ENCODE results near the gene RAB40B. TPM values are rescaled to one million over a fixed set of nuclear protein-coding genes. Genes with fewer than 3 reads are reported as not detected.
A peak's percentile ranks its signal among the peaks of the same experiment; 100 is the strongest.

The RAB40B gene
- total and polyA plus RNA-seq, 2 of the 13 experiments (the other 11 are each of a cell fraction or from before 2014, with no cell fraction given): 6.2 to 6.5 TPM

GRCh38 chr17:82619211-82619610 lies 79.3 kb downstream of the RAB40B start (continued):
- TF ChIP-seq, protein P1, sequence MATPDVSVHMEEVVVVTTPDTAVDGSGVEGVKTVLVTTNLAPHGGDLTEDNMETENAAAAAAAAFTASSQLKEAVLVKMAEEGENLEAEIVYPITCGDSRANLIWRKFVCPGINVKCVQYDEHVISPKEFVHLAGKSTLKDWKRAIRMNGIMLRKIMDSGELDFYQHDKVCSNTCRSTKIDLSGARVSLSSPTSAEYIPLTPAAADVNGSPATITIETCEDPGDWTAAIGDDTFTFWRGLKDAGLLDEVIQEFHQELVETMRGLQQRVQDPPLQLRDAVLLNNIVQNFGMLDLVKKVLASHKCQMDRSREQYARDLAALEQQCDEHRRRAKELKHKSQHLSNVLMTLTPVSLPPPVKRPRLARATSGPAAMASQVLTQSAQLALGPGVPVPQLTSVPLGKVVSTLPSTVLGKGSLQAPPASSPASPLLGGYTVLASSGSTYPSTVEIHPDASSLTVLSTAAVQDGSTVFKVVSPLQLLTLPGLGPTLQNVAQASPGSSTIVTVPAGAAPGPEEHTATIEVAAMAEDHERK (CRISPR knock-in tag; IDR thresholded peaks at IDR 0.05; ENCODE audit: low read depth): no peak
- TF ChIP-seq ZBTB10 (CRISPR knock-in tag; IDR thresholded peaks at IDR 0.05; ENCODE audit: borderline replicate concordance) (no peak), ZNF160 (CRISPR knock-in tag; IDR thresholded peaks at IDR 0.05) (no peak)
- TF ChIP-seq, protein P2, sequence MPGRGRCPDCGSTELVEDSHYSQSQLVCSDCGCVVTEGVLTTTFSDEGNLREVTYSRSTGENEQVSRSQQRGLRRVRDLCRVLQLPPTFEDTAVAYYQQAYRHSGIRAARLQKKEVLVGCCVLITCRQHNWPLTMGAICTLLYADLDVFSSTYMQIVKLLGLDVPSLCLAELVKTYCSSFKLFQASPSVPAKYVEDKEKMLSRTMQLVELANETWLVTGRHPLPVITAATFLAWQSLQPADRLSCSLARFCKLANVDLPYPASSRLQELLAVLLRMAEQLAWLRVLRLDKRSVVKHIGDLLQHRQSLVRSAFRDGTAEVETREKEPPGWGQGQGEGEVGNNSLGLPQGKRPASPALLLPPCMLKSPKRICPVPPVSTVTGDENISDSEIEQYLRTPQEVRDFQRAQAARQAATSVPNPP (CRISPR knock-in tag; IDR thresholded peaks at IDR 0.05): no peak

DNA sequence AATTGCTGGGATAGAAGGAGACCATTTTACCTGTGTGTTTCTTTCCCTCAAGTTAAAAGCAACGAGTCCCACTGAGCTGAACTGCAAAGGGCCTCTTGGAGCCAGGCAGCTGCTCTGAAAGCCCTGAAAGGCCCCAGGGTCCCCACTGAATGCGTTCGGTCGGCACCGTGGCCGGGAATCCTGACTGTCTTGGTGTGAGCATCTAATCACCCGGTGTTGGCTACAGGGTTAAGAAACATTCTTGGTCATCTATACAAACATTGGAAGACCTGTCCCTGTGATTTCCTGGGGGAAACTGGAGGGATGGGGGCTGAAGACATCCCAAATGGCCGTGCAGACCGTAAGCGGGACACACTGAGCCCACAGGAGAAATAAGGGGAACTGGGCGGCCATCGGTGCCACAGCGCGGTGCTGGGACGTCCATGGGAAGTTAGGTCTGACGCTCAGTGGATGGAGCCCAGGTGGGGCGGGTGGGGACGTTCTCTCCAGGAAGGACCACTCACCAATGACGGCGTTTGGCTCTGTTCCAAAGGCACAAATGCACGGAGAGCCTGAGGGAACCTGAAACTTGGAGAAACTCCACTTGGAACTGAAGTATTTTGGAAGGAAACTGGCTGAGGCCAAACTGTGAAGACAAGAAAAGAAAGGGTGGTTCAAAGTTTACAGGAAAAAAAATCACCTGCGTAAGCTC lies 82.3 kb downstream of the RAB40B start:
- no peak for FAIRE-seq
- no TSS peak for BruUV-seq (replicated peaks)
- TF ChIP-seq, protein P3, sequence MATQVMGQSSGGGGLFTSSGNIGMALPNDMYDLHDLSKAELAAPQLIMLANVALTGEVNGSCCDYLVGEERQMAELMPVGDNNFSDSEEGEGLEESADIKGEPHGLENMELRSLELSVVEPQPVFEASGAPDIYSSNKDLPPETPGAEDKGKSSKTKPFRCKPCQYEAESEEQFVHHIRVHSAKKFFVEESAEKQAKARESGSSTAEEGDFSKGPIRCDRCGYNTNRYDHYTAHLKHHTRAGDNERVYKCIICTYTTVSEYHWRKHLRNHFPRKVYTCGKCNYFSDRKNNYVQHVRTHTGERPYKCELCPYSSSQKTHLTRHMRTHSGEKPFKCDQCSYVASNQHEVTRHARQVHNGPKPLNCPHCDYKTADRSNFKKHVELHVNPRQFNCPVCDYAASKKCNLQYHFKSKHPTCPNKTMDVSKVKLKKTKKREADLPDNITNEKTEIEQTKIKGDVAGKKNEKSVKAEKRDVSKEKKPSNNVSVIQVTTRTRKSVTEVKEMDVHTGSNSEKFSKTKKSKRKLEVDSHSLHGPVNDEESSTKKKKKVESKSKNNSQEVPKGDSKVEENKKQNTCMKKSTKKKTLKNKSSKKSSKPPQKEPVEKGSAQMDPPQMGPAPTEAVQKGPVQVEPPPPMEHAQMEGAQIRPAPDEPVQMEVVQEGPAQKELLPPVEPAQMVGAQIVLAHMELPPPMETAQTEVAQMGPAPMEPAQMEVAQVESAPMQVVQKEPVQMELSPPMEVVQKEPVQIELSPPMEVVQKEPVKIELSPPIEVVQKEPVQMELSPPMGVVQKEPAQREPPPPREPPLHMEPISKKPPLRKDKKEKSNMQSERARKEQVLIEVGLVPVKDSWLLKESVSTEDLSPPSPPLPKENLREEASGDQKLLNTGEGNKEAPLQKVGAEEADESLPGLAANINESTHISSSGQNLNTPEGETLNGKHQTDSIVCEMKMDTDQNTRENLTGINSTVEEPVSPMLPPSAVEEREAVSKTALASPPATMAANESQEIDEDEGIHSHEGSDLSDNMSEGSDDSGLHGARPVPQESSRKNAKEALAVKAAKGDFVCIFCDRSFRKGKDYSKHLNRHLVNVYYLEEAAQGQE (IDR thresholded peaks at IDR 0.05; ENCODE audit: borderline replicate concordance in 1 of 2, low read depth in 1 of 2, low read length in 2 of 2): no peak
- TF ChIP-seq RBM22 (optimal IDR thresholded peaks at IDR 0.05; ENCODE audit: low read length): peak; percentile 23
- TF ChIP-seq TSC22D2 (CRISPR knock-in tag; IDR thresholded peaks at IDR 0.05; ENCODE audit: borderline replicate concordance): no peak
- no peak for TF ChIP-seq ZNF761 (CRISPR knock-in tag; conservative IDR thresholded peaks at IDR 0.05)
- TF ChIP-seq ZFP82 (CRISPR knock-in tag; IDR thresholded peaks at IDR 0.05; ENCODE audit: borderline replicate concordance): no peak
- peak; percentile 22 for TF ChIP-seq AGO2 (optimal IDR thresholded peaks at IDR 0.05; ENCODE audit: low read depth, low read length)

More for the DNA sequence above, 82.3 kb downstream of the RAB40B start:
- ATAC-seq (no peak), DNase-seq (ENCODE audit: low spot score) (no peak)
- ChIA-PET CTCF (ENCODE audit: low intra/inter-chr PET ratio, low total read pairs) (no interaction called here), POLR2A (no interaction called here)
- H3K4me3 ChIP-seq (replicated peaks in 1 of 3; ENCODE audit: insufficient read depth in 1 of 3, low read depth in 2 of 3, low read length in 3 of 3): no peak overlapping the region
- H3K4me1 ChIP-seq (ENCODE audit: insufficient read depth, low read length): no peaks in the 10 kb centered on the region
- no peaks in the 10 kb centered on the region for H3K79me2 ChIP-seq (ENCODE audit: insufficient read depth, low read length)
- H3K4me2 ChIP-seq (ENCODE audit: low read depth, low read length): no peak overlapping the region
- no peaks in the 10 kb centered on the region for H3K9me3 ChIP-seq (ENCODE audit: low read length)
- in situ Hi-C loops (cut with HindIII; ENCODE audit: extremely low pct_ligation_motif_present, low pct_unique_long_range_greater_than_20kb) (no loop called here), intact Hi-C loops (cut with micrococcal nuclease; ENCODE audit: unreplicated experiment) (no loop called here)
- H3K27me3 ChIP-seq (ENCODE audit: control insufficient read depth in 1 of 2, insufficient read depth in 2 of 2, low read length in 2 of 2): no peaks in the 10 kb centered on the region
- H3K27ac ChIP-seq (ENCODE audit: extremely low read length, insufficient read depth, low read length): no peak overlapping the region
- H3K36me3 ChIP-seq (replicated peaks in 1 of 2; ENCODE audit: control insufficient read depth in 1 of 2, insufficient read depth in 2 of 2, low read length in 2 of 2): peaks cover 34 to 61% of the 10 kb centered on the region in 2 experiments
- H4K20me1 ChIP-seq (ENCODE audit: insufficient read depth, low read length): peaks cover 1% of the 10 kb centered on the region; the same call in 1 of the 2 replicates
- no peak overlapping the region for H3K9ac ChIP-seq (ENCODE audit: insufficient read depth, low read depth, low read length)
- WGBS (ENCODE audit: low lambda C conversion rate): 99% methylated on average over 21 of the region's 22 CpGs
- no peak overlapping the region for H2AFZ ChIP-seq (ENCODE audit: low read length)
